ENCODE measurements around the gene DPF3.
A peak's percentile ranks its signal among the peaks of the same experiment; 100 is the strongest.

DPF3 gene

GRCh38 chr14:72920008-72920407, 26.1 kb upstream of the DPF3 start:
- TF ChIP-seq, protein P1, sequence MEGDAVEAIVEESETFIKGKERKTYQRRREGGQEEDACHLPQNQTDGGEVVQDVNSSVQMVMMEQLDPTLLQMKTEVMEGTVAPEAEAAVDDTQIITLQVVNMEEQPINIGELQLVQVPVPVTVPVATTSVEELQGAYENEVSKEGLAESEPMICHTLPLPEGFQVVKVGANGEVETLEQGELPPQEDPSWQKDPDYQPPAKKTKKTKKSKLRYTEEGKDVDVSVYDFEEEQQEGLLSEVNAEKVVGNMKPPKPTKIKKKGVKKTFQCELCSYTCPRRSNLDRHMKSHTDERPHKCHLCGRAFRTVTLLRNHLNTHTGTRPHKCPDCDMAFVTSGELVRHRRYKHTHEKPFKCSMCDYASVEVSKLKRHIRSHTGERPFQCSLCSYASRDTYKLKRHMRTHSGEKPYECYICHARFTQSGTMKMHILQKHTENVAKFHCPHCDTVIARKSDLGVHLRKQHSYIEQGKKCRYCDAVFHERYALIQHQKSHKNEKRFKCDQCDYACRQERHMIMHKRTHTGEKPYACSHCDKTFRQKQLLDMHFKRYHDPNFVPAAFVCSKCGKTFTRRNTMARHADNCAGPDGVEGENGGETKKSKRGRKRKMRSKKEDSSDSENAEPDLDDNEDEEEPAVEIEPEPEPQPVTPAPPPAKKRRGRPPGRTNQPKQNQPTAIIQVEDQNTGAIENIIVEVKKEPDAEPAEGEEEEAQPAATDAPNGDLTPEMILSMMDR (IDR thresholded peaks at IDR 0.05; ENCODE audit: low read depth, low read length) = peak; percentile 13
- in situ Hi-C loops (cut with HindIII; ENCODE audit: low sequenced_read_pairs) = no loop called here
- DNase-seq (ENCODE audit: low read depth, low spot score) = no peak
- H3K4me3 ChIP-seq (ENCODE audit: low read depth, low read length) = no peak overlapping the region

- no peak for DNase-seq (ENCODE audit: low read depth, low spot score)
- no peak overlapping the region for H3K4me3 ChIP-seq (ENCODE audit: low read depth, low read length)
- TF ChIP-seq, protein P1 (IDR thresholded peaks at IDR 0.05; ENCODE audit: low read depth, low read length) = no peak
- in situ Hi-C loops (cut with HindIII; ENCODE audit: low sequenced_read_pairs) = no loop called here
Measured at GRCh38 chr14:72917094-72917802, 23.3 kb upstream of the DPF3 start.

DNA sequence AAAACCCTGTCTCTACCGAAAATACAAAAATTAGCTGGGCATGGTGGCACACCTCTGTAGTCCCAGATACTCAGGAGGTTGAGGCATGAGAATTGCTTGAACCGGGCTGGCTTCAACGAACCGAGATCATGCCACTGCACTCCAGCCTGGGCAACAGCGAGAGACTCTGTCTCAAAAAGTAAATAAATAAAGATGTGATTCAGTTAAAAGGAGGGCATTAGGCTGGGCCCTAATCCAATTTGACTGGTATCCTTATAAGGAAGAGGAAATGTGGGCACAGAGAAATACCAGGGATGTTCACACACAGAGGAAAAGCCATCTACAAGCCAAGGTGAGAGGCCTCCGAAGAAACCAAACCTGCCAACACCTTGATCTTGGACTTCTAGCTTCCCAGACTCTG, 22.3 kb upstream of the DPF3 start:
- DNase-seq (ENCODE audit: low read depth, low spot score) = peak; percentile 41
- TF ChIP-seq, protein P1 (IDR thresholded peaks at IDR 0.05; ENCODE audit: low read depth, low read length) = no peak
- H3K4me3 ChIP-seq (ENCODE audit: low read depth, low read length) = no peak overlapping the region
- in situ Hi-C loops (cut with HindIII; ENCODE audit: low sequenced_read_pairs) = no loop called here

DNA sequence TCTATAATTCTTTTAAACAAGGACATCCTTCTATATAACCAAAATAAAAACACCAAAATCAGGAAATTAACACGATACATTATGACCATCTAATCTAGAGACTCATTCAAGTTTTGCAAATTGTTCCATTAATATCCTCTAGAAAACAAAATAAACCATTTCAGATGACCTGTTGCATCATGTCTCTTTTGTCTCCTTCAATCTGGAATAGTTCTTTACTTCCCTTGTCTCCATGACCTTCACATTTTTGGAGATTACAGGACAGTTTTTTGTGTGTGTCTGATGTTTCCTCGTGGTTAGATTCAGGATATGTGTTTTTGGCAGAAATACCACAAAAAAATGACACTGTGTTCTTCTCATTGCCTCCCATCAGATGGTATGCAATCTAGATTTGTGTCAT, 19.9 kb upstream of the DPF3 start:
- no peak for DNase-seq (ENCODE audit: low read depth, low spot score)
- in situ Hi-C loops (cut with HindIII; ENCODE audit: low sequenced_read_pairs) = no loop called here

DNA sequence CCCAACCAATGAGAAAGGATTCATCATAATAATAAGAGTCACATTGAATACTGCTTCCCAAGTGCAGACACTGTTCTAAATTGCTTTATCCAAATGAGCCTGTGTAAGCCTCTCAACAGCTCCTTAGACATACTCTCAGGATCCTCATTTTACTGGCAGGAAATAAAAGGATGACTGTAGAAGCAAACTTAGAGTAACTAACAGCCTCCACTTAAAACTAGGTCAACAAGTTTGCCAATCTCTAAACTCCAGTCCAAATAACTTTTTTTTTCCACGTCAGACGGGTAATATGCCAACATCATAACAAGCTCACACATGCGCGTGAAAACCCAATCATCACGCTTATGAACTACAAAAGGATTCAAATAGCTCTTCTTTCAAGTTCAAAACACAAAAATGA, 15.3 kb upstream of the DPF3 start:
- no peak for DNase-seq (ENCODE audit: low read depth, low spot score)
- in situ Hi-C loops (cut with HindIII; ENCODE audit: low sequenced_read_pairs) = no loop called here

More for the DNA sequence above, 19.9 kb upstream of the DPF3 start:
- TF ChIP-seq, protein P1 (IDR thresholded peaks at IDR 0.05; ENCODE audit: low read depth, low read length) = no peak
- no peak overlapping the region for H3K4me3 ChIP-seq (ENCODE audit: low read depth, low read length)

GRCh38 chr14:72907886-72908285, 14.0 kb upstream of the DPF3 start:
- H3K4me3 ChIP-seq (ENCODE audit: low read depth, low read length) = no peak overlapping the region
- in situ Hi-C loops (cut with HindIII; ENCODE audit: low sequenced_read_pairs) = no loop called here
- TF ChIP-seq, protein P1 (IDR thresholded peaks at IDR 0.05; ENCODE audit: low read depth, low read length) = no peak
- DNase-seq (ENCODE audit: low read depth, low spot score) = peak; percentile 86

More for the DNA sequence above, 15.3 kb upstream of the DPF3 start:
- TF ChIP-seq, protein P1 (IDR thresholded peaks at IDR 0.05; ENCODE audit: low read depth, low read length) = no peak
- no peak overlapping the region for H3K4me3 ChIP-seq (ENCODE audit: low read depth, low read length)
